Small intestine (tissue), 16 donors: ENCODE results near the gene PLEKHS1. TPM values are rescaled to one million over a fixed set of nuclear protein-coding genes. Genes with fewer than 3 reads are reported as not detected.

ENCODE experiments used
- DNase-seq, 2 donors: peaks; one replicate each; pipeline versions ENCODE4 v3.0.0 to v3.0.0-alpha.2; 2013
- FAIRE-seq: peaks from 2 replicates; lab custom pipeline; 2012; peaks lifted over from hg19 to GRCh38; lab: Jason Lieb, UNC
- H3K27ac ChIP-seq, 3 donors: one replicate each; pipeline ENCODE4 v1.5.1; 2013; ENCODE audit warnings: low read length in 2 of 3, mild to moderate bottlenecking in 2 of 3, control low read depth in 1 of 3, inconsistent platforms in 1 of 3, low read depth in 1 of 3, moderate library complexity in 1 of 3
- H3K27me3 ChIP-seq, 3 donors: one replicate each; pipeline ENCODE4 v1.6.1; 2013; ENCODE audit warnings: low read length in 3 of 3, inconsistent platforms in 1 of 3; ENCODE audit not compliant: control insufficient read depth in 3 of 3, insufficient read depth in 3 of 3
- H3K36me3 ChIP-seq, 3 donors: one replicate each; pipeline ENCODE4 v1.6.1; 2013; ENCODE audit warnings: low read length in 3 of 3, inconsistent platforms in 1 of 3, low read depth in 1 of 3, mild to moderate bottlenecking in 1 of 3, moderate library complexity in 1 of 3; ENCODE audit not compliant: control insufficient read depth in 3 of 3, insufficient read depth in 2 of 3
- H3K4me1 ChIP-seq, 3 donors: one replicate each; pipeline ENCODE4 v1.6.1; 2013; ENCODE audit warnings: low read length in 2 of 3, inconsistent platforms in 1 of 3, low read depth in 1 of 3, mild to moderate bottlenecking in 1 of 3, moderate library complexity in 1 of 3; ENCODE audit not compliant: control insufficient read depth in 3 of 3, insufficient read depth in 2 of 3
- H3K4me3 ChIP-seq, 3 donors: one replicate each; pipeline ENCODE4 v1.5.1; 2013; ENCODE audit warnings: low read length in 3 of 3, control low read depth in 1 of 3, inconsistent platforms in 1 of 3, low read depth in 1 of 3, mild to moderate bottlenecking in 1 of 3, moderate library complexity in 1 of 3
- H3K9me3 ChIP-seq, 2 donors: one replicate each; pipeline ENCODE4 v1.6.1; 2013; ENCODE audit warnings: low read depth in 1 of 2, low read length in 1 of 2; ENCODE audit not compliant: control insufficient read depth in 2 of 2, insufficient read depth in 1 of 2
- WGBS, 3 donors: extraction: QIAGEN DNeasy Blood & Tissue Kit; methylation state at CpG; one replicate each; pipeline ENCODE4 v1.1.7; 2013; 5-methylcytosine and 5-hydroxymethylcytosine counted together
- long read RNA-seq, 10 donors: transcript quantifications; one replicate each; lab custom pipeline, GENCODE V29; 2026
- polyA plus RNA-seq, 4 donors: library from polyadenylated mRNA; stranded (reverse) in 3 of 4; unstranded in 1 of 4; fragments of 200-250 nt in 3 of 4; fragments of 120-200 nt in 1 of 4; gene quantifications; one replicate each; pipeline versions ENCODE4 v1.2.1 to v1.2.3, GENCODE V29; 2013
- donor health status: healthy with polysubstance abuse.
- donor health status: control.
- donor health status: control.
- donor health status: Bipolar disorder and iron deficiency.
- donor health status: healthy.

The PLEKHS1 gene
- polyA plus RNA-seq, result 10 to 100 TPM; 23.1 to 60.0 (median 39.8) TPM
- long read RNA-seq, donor 1, partial matches to known transcripts, result 8 of 10 reads
- long read RNA-seq, donor 1, other reads (novel, unspliced or antisense), result 0 of 10 reads
- long read RNA-seq, donor 2, result 0 reads
- long read RNA-seq, donor 3, partial matches to known transcripts, result 0 of 1 reads
- long read RNA-seq, donor 3, other reads (novel, unspliced or antisense), result 0 of 1 reads
- long read RNA-seq, donor 4, result 0 reads
- long read RNA-seq, donor 5, result 0 reads
- long read RNA-seq, donor 6, partial matches to known transcripts, result 0 of 1 reads
- long read RNA-seq, donor 6, other reads (novel, unspliced or antisense), result 0 of 1 reads
- long read RNA-seq, donor 7, result 0 reads
- long read RNA-seq, donor 8, result 0 reads
- long read RNA-seq, donor 9, result 0 reads
- long read RNA-seq, donor 10, result 0 reads

- H3K4me3 ChIP-seq, result peak within 1 kb of the TSS in 2 of 3 donors; percentile 33 to 37
- WGBS, 3 donors, result 10 to 65% (median 45%) methylated on average over 3 of the region's 3 CpGs
- H3K4me1 ChIP-seq, result peaks cover 7 to 49% (median 12%) of the 10 kb centered on the region in 3 donors
- peak within 1 kb of the TSS; percentile 44 to 95 (median 84) for H3K27ac ChIP-seq
- peak; percentile 78 to 83 for DNase-seq
- H3K9me3 ChIP-seq, result no peaks in the 10 kb centered on the region
- H3K27me3 ChIP-seq, result no peaks in the 10 kb centered on the region
- no peak for FAIRE-seq
- peaks cover 0 to 6% (median 1%) of the 10 kb centered on the region in 3 donors for H3K36me3 ChIP-seq
Measured at GRCh38 chr10:113751181-113751732, at the start of gene PLEKHS1. Gene PLEKHS1 (plus strand): TSS chr10:113751682. CDS start chr10:113755278, 3,596 bp downstream.

- peaks cover 2 to 16% (median 8%) of the 10 kb centered on the region in 3 donors for H3K36me3 ChIP-seq
- DNase-seq (peak; percentile 52 to 57), FAIRE-seq (peak; percentile 44)
- no peak overlapping the region for H3K4me3 ChIP-seq
- WGBS, 3 donors, result 36 to 51% (median 47%) methylated on average over 6 of the region's 6 CpGs
- H3K27me3 ChIP-seq, result no peaks in the 10 kb centered on the region
- no peaks in the 10 kb centered on the region for H3K9me3 ChIP-seq
- H3K4me1 ChIP-seq, result peaks cover 0 to 5% (median 3%) of the 10 kb centered on the region in 3 donors
- H3K27ac ChIP-seq, result no peak overlapping the region
Measured at GRCh38 chr10:113704637-113705343, 46.7 kb upstream of the PLEKHS1 start.

- H3K36me3 ChIP-seq, result peaks cover 2 to 16% (median 8%) of the 10 kb centered on the region in 3 donors
- FAIRE-seq, result no peak
Measured at GRCh38 chr10:113705344-113705652, 46.2 kb upstream of the PLEKHS1 start.

GRCh38 chr10:113706623-113707022 lies 44.9 kb upstream of the PLEKHS1 start:
- Histone ChIP-seq H3K4me1 (peaks cover 0 to 8% (median 5%) of the 10 kb centered on the region in 3 donors), H3K9me3 (no peaks in the 10 kb centered on the region), H3K27me3 (no peaks in the 10 kb centered on the region), H3K36me3 (peaks cover 2 to 21% (median 8%) of the 10 kb centered on the region in 3 donors), H3K4me3 (no peak overlapping the region), H3K27ac (no peak overlapping the region)
- 34 to 55% (median 54%) methylated on average over 5 of the region's 5 CpGs for WGBS, 3 donors
- FAIRE-seq, result no peak
- no peak for DNase-seq

More at GRCh38 chr10:113705344-113705652, 46.2 kb upstream of the PLEKHS1 start:
- no peak for DNase-seq
- H3K4me1 ChIP-seq, result peaks cover 0 to 8% (median 3%) of the 10 kb centered on the region in 3 donors
- no peak overlapping the region for H3K4me3 ChIP-seq
- H3K27ac ChIP-seq, result no peak overlapping the region
- H3K27me3 ChIP-seq, result no peaks in the 10 kb centered on the region
- no peaks in the 10 kb centered on the region for H3K9me3 ChIP-seq

- no peak for FAIRE-seq
- Histone ChIP-seq H3K27ac (no peak overlapping the region), H3K4me1 (peaks cover 0 to 8% (median 5%) of the 10 kb centered on the region in 3 donors), H3K36me3 (peaks cover under 1 to 24% (median 7%) of the 10 kb centered on the region in 3 donors), H3K4me3 (no peak overlapping the region), H3K27me3 (no peaks in the 10 kb centered on the region), H3K9me3 (no peaks in the 10 kb centered on the region)
- 80 to 91% (median 88%) methylated on average over 6 of the region's 6 CpGs for WGBS, 3 donors
- DNase-seq, result no peak
Measured at GRCh38 chr10:113708640-113709039, 42.8 kb upstream of the PLEKHS1 start.

GRCh38 chr10:113709221-113709838 lies 42.2 kb upstream of the PLEKHS1 start:
- no peak for FAIRE-seq
- no peaks in the 10 kb centered on the region for H3K27me3 ChIP-seq

GRCh38 chr10:113711142-113711541 lies 40.3 kb upstream of the PLEKHS1 start:
- WGBS, 3 donors, result 18 to 40% (median 39%) methylated on average over 2 of the region's 2 CpGs
- H3K27ac ChIP-seq, result no peak overlapping the region
- no peak for FAIRE-seq

More at GRCh38 chr10:113709221-113709838, 42.2 kb upstream of the PLEKHS1 start:
- 58 to 85% (median 75%) methylated on average over 8 of the region's 8 CpGs for WGBS, 3 donors
- Histone ChIP-seq H3K4me3 (no peak overlapping the region), H3K4me1 (peaks cover 0 to 8% (median 5%) of the 10 kb centered on the region in 3 donors), H3K27ac (no peak overlapping the region), H3K9me3 (no peaks in the 10 kb centered on the region), H3K36me3 (peaks cover 0 to 27% (median 6%) of the 10 kb centered on the region in 3 donors)
- DNase-seq, result no peak

GRCh38 chr10:113712024-113712423 lies 39.5 kb upstream of the PLEKHS1 start:
- H3K4me3 ChIP-seq, result no peak overlapping the region
- peaks cover 0 to 40% (median 6%) of the 10 kb centered on the region in 3 donors for H3K36me3 ChIP-seq
- no peak for DNase-seq
- no peaks in the 10 kb centered on the region for H3K27me3 ChIP-seq
- no peak overlapping the region for H3K27ac ChIP-seq
- H3K4me1 ChIP-seq, result peaks cover 0 to 5% (median 2%) of the 10 kb centered on the region in 3 donors
- FAIRE-seq, result no peak
- no peaks in the 10 kb centered on the region for H3K9me3 ChIP-seq
- 91 to 96% (median 93%) methylated on average over 3 of the region's 3 CpGs for WGBS, 3 donors

More at GRCh38 chr10:113711142-113711541, 40.3 kb upstream of the PLEKHS1 start:
- DNase-seq, result no peak
- H3K4me1 ChIP-seq, result peaks cover 0 to 5% (median 2%) of the 10 kb centered on the region in 3 donors
- peaks cover 0 to 42% (median 6%) of the 10 kb centered on the region in 3 donors for H3K36me3 ChIP-seq
- no peak overlapping the region for H3K4me3 ChIP-seq
- no peaks in the 10 kb centered on the region for H3K27me3 ChIP-seq
- no peaks in the 10 kb centered on the region for H3K9me3 ChIP-seq
